ENCODE measurements around the gene FRMD4A. TPM values are rescaled to one million over a fixed set of nuclear protein-coding genes. Genes with fewer than 3 reads are reported as not detected.
A peak's percentile ranks its signal among the peaks of the same experiment; 100 is the strongest.

The FRMD4A gene
- total and polyA plus RNA-seq, 2 of the 4 experiments (the other 2 are of a cell fraction) = 30.3 to 68.8 TPM

GRCh38 chr10:14099885-14100284 lies 230.8 kb downstream of the FRMD4A start:
- CTCF ChIA-PET = no interaction called here
- dilution Hi-C loops (cut with HindIII; ENCODE audit: low sequenced_read_pairs, unreplicated experiment) = no loop called here

More at GRCh38 chr10:14099885-14100284, 230.8 kb downstream of the FRMD4A start:
- no peak overlapping the region for H4K91ac ChIP-seq (ENCODE audit: insufficient read depth, low read depth, low read length)
- no peak overlapping the region for H3K14ac ChIP-seq (replicated peaks; ENCODE audit: low read depth, low read length)
- no peak overlapping the region for H2BK15ac ChIP-seq (ENCODE audit: low read depth, low read length)
- no peak overlapping the region for H3K56ac ChIP-seq (ENCODE audit: extremely low read depth, insufficient read depth, low read length)
- no TSS peak for BruUV-seq (replicated peaks)
- no peak for DNase-seq
- no peak overlapping the region for H3K4me2 ChIP-seq (ENCODE audit: low read depth, low read length)
- POLR2A ChIA-PET (ENCODE audit: unreplicated experiment) = no interaction called here
- no peaks in the 10 kb centered on the region for H3K36me3 ChIP-seq (ENCODE audit: control insufficient read depth, insufficient read depth, low read length)
- no peak for ATAC-seq (ENCODE audit: low read depth)
- H4K8ac ChIP-seq (ENCODE audit: low read depth in 2 of 2, low read length in 2 of 2) = no peak overlapping the region
- in situ Hi-C loops (cut with MboI; ENCODE audit: low sequenced_read_pairs) (loop anchor here (25.0 kb wide), 1 partner anchor 438 kb away; no protein-coding TSS in a partner anchor), intact Hi-C loops (cut with micrococcal nuclease) (loop anchor here (10.0 kb wide), 1 partner anchor 435 kb away; no protein-coding TSS in a partner anchor)
- no peaks in the 10 kb centered on the region for H4K20me1 ChIP-seq (ENCODE audit: insufficient read depth, low read length)
- no peak overlapping the region for H4K5ac ChIP-seq (ENCODE audit: low read depth, low read length)
- no peak overlapping the region for H3K27ac ChIP-seq (ENCODE audit: insufficient read depth, low read length)
- WGBS, 2 experiments (ENCODE audit: extremely low coverage in 2 of 2, insufficient read length in 1 of 2) = 96% methylated on average over 2 of the region's 8 CpGs; no CpG with 5 or more reads in 1 of the 2 experiments
- no peak overlapping the region for H3K9ac ChIP-seq (ENCODE audit: low read depth, low read length)
- H3K4me3 ChIP-seq (ENCODE audit: insufficient read depth, low read depth, low read length) = no peak overlapping the region
- H2BK120ac ChIP-seq (ENCODE audit: low read depth, low read length) = no peak overlapping the region
- peak overlapping the region; percentile 28 for H2AFZ ChIP-seq (replicated peaks; ENCODE audit: low read length, poor library complexity)
- no peaks in the 10 kb centered on the region for H3K79me1 ChIP-seq (ENCODE audit: low read depth in 1 of 2, low read length in 2 of 2)
- H3K4ac ChIP-seq (ENCODE audit: low read depth, low read length) = no peak overlapping the region
- no peaks in the 10 kb centered on the region for H3K9me3 ChIP-seq (ENCODE audit: control insufficient read depth, insufficient read depth, low read length)
- no peak overlapping the region for H3K18ac ChIP-seq (ENCODE audit: low read depth, low read length)
- no peaks in the 10 kb centered on the region for H3K4me1 ChIP-seq (ENCODE audit: control insufficient read depth, insufficient read depth, low read length)
- H2AK5ac ChIP-seq (ENCODE audit: low read depth, low read length) = no peak overlapping the region
- 0 out of 2 replicates have a peak, but pooled peaks cover 3% of the 10 kb centered on the region for H3K9me1 ChIP-seq (ENCODE audit: insufficient read depth, low read length)
- TF ChIP-seq MAFK (IDR thresholded peaks at IDR 0.05; ENCODE audit: low read depth, low read length) (no peak), USF2 (IDR thresholded peaks at IDR 0.05; ENCODE audit: low read depth, low read length) (no peak), MXI1 (IDR thresholded peaks at IDR 0.05; ENCODE audit: borderline replicate concordance, low read depth, low read length) (no peak), FOS (IDR thresholded peaks at IDR 0.05; ENCODE audit: low read depth, low read length) (no peak), RAD21 (IDR thresholded peaks at IDR 0.05; ENCODE audit: low read length) (no peak), NFE2L2 (IDR thresholded peaks at IDR 0.05; ENCODE audit: low read depth, low read length) (no peak), RCOR1 (IDR thresholded peaks at IDR 0.05; ENCODE audit: insufficient replicate concordance, low read length) (no peak), MAZ (IDR thresholded peaks at IDR 0.05; ENCODE audit: borderline replicate concordance, low read depth, low read length) (no peak), BHLHE40 (IDR thresholded peaks at IDR 0.05; ENCODE audit: low read depth, low read length) (no peak), SMC3 (IDR thresholded peaks at IDR 0.05; ENCODE audit: low read depth, low read length) (no peak), CHD1 (IDR thresholded peaks at IDR 0.05; ENCODE audit: low read depth, low read length) (no peak), POLR2A (IDR thresholded peaks at IDR 0.05; ENCODE audit: low read depth, low read length) (no peak)
- no peak overlapping the region for H2BK20ac ChIP-seq (ENCODE audit: low read depth, low read length)
- H2AK9ac ChIP-seq (replicated peaks; ENCODE audit: low read depth, low read length, poor library complexity) = no peak overlapping the region
- no peak overlapping the region for H2BK5ac ChIP-seq (ENCODE audit: low read depth, low read length, poor library complexity, severe bottlenecking)
- no peak overlapping the region for H3K23ac ChIP-seq (ENCODE audit: low read depth, low read length)
- H3K27me3 ChIP-seq (ENCODE audit: control insufficient read depth, insufficient read depth, low read length) = no peaks in the 10 kb centered on the region

All from IMR-90 (cell line).